Hepatocyte (in vitro differentiated cells): ENCODE measurements around the gene CENPB. TPM values are rescaled to one million over a fixed set of nuclear protein-coding genes. Genes with fewer than 3 reads are reported as not detected.

Experiments
- DNase-seq: peaks from one replicate; pipeline ENCODE4 v3.0.0-alpha.2; 2016; ENCODE audit warnings: low spot score
- H2AFZ ChIP-seq: fragments of 200-600 bp; sonication (generic); 2 replicates; pipeline ENCODE4 v1.6.0; 2016; ENCODE audit warnings: antibody characterized with exemption, mild to moderate bottlenecking
- H3K27ac ChIP-seq: fragments of 200-600 bp; sonication (generic); 2 replicates; pipeline ENCODE4 v1.5.1; 2016; ENCODE audit warnings: mild to moderate bottlenecking
- H3K27me3 ChIP-seq: fragments of 200-600 bp; sonication (generic); 2 replicates; pipeline ENCODE4 v1.6.1; 2016
- H3K36me3 ChIP-seq: fragments of 200-600 bp; sonication (generic); replicated peaks from 2 replicates; pipeline ENCODE4 v1.5.1; 2016; ENCODE audit warnings: low read depth; ENCODE audit not compliant: insufficient read depth
- H3K4me1 ChIP-seq: fragments of 200-600 bp; sonication (generic); 2 replicates; pipeline ENCODE4 v1.5.1; 2016; ENCODE audit warnings: mild to moderate bottlenecking, moderate library complexity; ENCODE audit not compliant: insufficient read depth
- H3K4me2 ChIP-seq: fragments of 200-600 bp; sonication (generic); 2 replicates; pipeline ENCODE4 v1.6.0; 2016
- H3K4me3 ChIP-seq: fragments of 200-600 bp; sonication (generic); 2 replicates; pipeline ENCODE4 v1.5.1; 2016; ENCODE audit warnings: mild to moderate bottlenecking
- H3K79me2 ChIP-seq: fragments of 200-600 bp; sonication (generic); 2 replicates; pipeline ENCODE4 v1.6.0; 2017; ENCODE audit warnings: mild to moderate bottlenecking
- H3K9me2 ChIP-seq: fragments of 200-600 bp; sonication (generic); replicated peaks from 2 replicates; pipeline ENCODE4 v1.6.0; 2017; ENCODE audit warnings: mild to moderate bottlenecking; ENCODE audit not compliant: insufficient read depth
- H3K9me3 ChIP-seq: fragments of 200-600 bp; sonication (generic); 2 replicates; pipeline ENCODE4 v1.5.1; 2016; ENCODE audit warnings: low read depth, mild to moderate bottlenecking
- H4K20me1 ChIP-seq: fragments of 200-600 bp; sonication (generic); 2 replicates; pipeline ENCODE4 v1.6.0; 2016; ENCODE audit warnings: mild to moderate bottlenecking; ENCODE audit not compliant: insufficient read depth, poor library complexity, severe bottlenecking
- CTCF ChIP-seq: fragments of 200-600 bp; sonication (generic); IDR thresholded peaks from 2 replicates; pipeline ENCODE4 v1.5.1; 2016; ENCODE audit warnings: antibody characterized with exemption, mild to moderate bottlenecking; ENCODE audit not compliant: poor library complexity
- EZH2 ChIP-seq: fragments of 200-600 bp; sonication (generic); IDR thresholded peaks from 2 replicates; pipeline ENCODE4 v1.6.1; 2016; ENCODE audit warnings: antibody characterized with exemption, mild to moderate bottlenecking, borderline replicate concordance
- EZH2phosphoT487 ChIP-seq: fragments of 200-600 bp; sonication (generic); IDR thresholded peaks from one replicate; pipeline ENCODE4 v1.6.1; 2018; ENCODE audit warnings: antibody characterized with exemption, mild to moderate bottlenecking, low read depth, moderate library complexity; ENCODE audit not compliant: unreplicated experiment, severe bottlenecking
- WGBS: methylation state at CpG from one replicate; pipeline ENCODE4 v1.1.6; 2016; ENCODE audit warnings: low lambda C conversion rate; ENCODE audit errors: missing lambda C conversion rate; 5-methylcytosine and 5-hydroxymethylcytosine counted together
- polyA plus RNA-seq: library from polyadenylated mRNA; unstranded; fragments of >200 nt; fragmentation: Nextera tagmentation; extraction: Ambion mirVana; gene quantifications from 2 replicates; pipeline ENCODE4 v1.2.1, GENCODE V29; 2016
- total RNA-seq: library from RNA; depleted of rRNA; stranded (reverse); fragments of >200 nt; gene quantifications from 2 replicates; pipeline ENCODE4 v1.2.3, GENCODE V29; 2014

CENPB gene
- total and polyA plus RNA-seq, 2 experiments from 2014 or later: 21.2 to 46.7 TPM

DNA sequence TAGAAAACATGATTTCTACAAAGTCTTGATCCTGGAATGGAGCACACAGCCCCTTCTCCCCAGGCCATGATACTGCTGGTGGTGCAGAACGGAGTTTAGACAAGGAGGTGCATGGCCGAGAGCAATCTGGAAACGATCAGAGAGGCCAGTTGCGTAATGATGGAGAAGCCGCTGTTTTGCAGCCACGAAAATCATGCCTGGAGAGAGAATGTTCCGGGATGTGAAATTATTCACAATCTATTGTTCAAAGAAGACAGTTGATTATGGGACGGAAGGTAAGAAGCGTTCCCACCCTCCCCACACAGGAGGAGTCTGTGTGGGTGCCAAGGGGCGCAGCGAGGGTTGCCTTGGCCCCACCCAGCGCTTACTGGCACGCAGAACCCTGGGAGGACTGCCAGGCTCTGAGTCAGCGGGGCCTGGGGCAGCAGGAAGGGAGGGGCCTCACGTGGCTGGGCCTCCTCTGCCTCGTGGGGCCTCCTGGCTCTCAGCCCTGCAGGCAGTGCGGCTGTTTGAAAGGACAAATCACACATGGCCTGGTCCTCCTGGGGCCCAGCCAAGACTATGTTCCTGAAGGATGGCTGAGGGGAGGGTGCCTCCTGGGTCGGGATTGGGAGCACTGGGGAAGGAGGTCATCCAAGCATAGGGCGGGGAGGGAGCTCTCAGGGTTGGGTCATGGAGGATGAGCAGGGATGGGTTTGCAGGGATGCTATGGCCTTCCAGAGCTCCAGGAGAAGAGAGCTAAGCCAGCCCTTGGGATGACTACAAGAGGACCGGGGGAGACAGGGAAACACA, 25.1 kb upstream of the CENPB start:
- Histone ChIP-seq H2AFZ (no peak overlapping the region), H3K4me1 (peaks cover 47% of the 10 kb centered on the region)
- TF ChIP-seq EZH2 (no peak), CTCF (no peak), EZH2phosphoT487 (no peak)

GRCh38 chr20:3808544-3808943, 22.0 kb upstream of the CENPB start:
- H3K9me2 ChIP-seq: no peaks in the 10 kb centered on the region
- no peaks in the 10 kb centered on the region for H3K36me3 ChIP-seq
- H3K4me3 ChIP-seq: no peak overlapping the region
- H3K4me1 ChIP-seq: peaks cover 50% of the 10 kb centered on the region
- peaks cover 4% of the 10 kb centered on the region for H3K79me2 ChIP-seq
- no peaks in the 10 kb centered on the region for H3K27me3 ChIP-seq
- H2AFZ ChIP-seq: no peak overlapping the region
- no peak for DNase-seq
- WGBS: 97% methylated on average over 3 of the region's 3 CpGs
- H3K4me2 ChIP-seq: peak overlapping the region; percentile 42
- no peaks in the 10 kb centered on the region for H3K9me3 ChIP-seq
- TF ChIP-seq EZH2: no peak
- no peak for TF ChIP-seq EZH2phosphoT487
- no peak for TF ChIP-seq CTCF
- no peaks in the 10 kb centered on the region for H4K20me1 ChIP-seq
- peak overlapping the region; percentile 97 for H3K27ac ChIP-seq

More for the DNA sequence above, 25.1 kb upstream of the CENPB start:
- Histone ChIP-seq H3K36me3 (no peaks in the 10 kb centered on the region), H3K27me3 (no peaks in the 10 kb centered on the region), H3K79me2 (peaks cover 4% of the 10 kb centered on the region), H3K9me2 (no peaks in the 10 kb centered on the region), H4K20me1 (no peaks in the 10 kb centered on the region), H3K4me3 (no peak overlapping the region), H3K9me3 (no peaks in the 10 kb centered on the region), H3K4me2 (peak overlapping the region; percentile 66), H3K27ac (peak overlapping the region; percentile 95)
- DNase-seq: peak; percentile 95
- WGBS: 38% methylated on average over 19 of the region's 20 CpGs

- H3K4me2 ChIP-seq: no peak overlapping the region
- no peaks in the 10 kb centered on the region for H3K9me2 ChIP-seq
- no peaks in the 10 kb centered on the region for H3K36me3 ChIP-seq
- no peaks in the 10 kb centered on the region for H4K20me1 ChIP-seq
- H3K27ac ChIP-seq: peak overlapping the region; percentile 97
- H3K9me3 ChIP-seq: no peaks in the 10 kb centered on the region
- H3K4me3 ChIP-seq: no peak overlapping the region
- TF ChIP-seq EZH2phosphoT487 (no peak), EZH2 (no peak), CTCF (no peak)
- no peak overlapping the region for H2AFZ ChIP-seq
- peaks cover 33% of the 10 kb centered on the region for H3K4me1 ChIP-seq
- WGBS: 97% methylated on average over 11 of the region's 11 CpGs
- DNase-seq: no peak
- peaks cover under 1% of the 10 kb centered on the region for H3K79me2 ChIP-seq
- no peaks in the 10 kb centered on the region for H3K27me3 ChIP-seq
These were observed 18.2 kb upstream of the CENPB start for GRCh38 chr20:3804781-3805180.
